Activated gamma-delta T cell treated with Interleukin-2 at 50 U/mL for 16 hours (primary cell): ENCODE data around the gene PCSK5.
"Not testable (repeated sequence)": the region's sequence is repeated elsewhere in the genome, so short reads cannot be mapped to it uniquely, and the experiment has no call there.

Experiments used
- DNase-seq: peaks from one replicate; pipeline ENCODE4 v3.0.0-alpha.2; 2020

Gene PCSK5

GRCh38 chr9:76330034-76330433 is 439.6 kb downstream of the PCSK5 start:
- no peak for DNase-seq

GRCh38 chr9:76333388-76333787 is 442.9 kb downstream of the PCSK5 start:
- DNase-seq = no peak

GRCh38 chr9:76333964-76334363 is 443.5 kb downstream of the PCSK5 start:
- DNase-seq = no peak

- DNase-seq = no peak
Observed at GRCh38 chr9:76336027-76336426, 445.6 kb downstream of the PCSK5 start.

DNA sequence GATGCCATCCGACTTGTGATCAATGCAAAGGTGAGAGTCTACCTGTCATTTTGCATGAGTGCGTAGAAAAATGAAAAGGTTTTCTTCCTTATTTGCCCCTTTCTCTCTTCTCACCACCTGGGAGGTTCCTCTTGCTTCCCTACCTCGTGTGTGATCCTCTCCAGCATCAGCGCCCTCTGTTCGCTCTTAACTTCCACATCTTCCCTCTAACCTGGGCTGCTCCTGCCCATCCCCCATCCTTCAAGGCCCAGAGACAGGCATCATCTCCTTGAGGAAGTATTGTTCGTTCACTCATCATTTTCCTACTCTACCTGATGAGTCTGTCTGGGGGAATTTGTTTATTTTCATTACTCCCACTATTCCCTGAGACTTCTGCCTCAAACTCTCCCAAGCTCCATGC is 447.9 kb downstream of the PCSK5 start:
- no peak for DNase-seq

- DNase-seq = no peak
Observed at GRCh38 chr9:76341616-76342015, 451.1 kb downstream of the PCSK5 start.

DNA sequence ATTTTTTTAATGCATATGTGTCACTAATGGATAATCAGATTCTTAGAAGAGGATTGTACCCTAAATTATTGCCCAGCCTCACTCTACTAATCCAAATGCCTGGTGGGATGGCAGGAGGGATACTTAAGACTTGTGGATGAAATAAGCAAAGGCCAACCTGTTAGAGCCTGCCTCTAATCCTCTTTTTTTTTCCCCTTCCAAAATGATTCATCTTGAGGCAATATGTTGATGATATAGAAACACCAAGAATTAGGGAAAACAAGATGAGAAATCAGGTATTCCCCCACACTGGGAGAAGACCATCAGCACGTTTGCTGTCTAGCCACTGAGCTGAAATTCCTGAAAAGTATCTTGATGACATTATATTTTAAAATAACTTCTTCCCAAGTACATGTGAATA is 451.7 kb downstream of the PCSK5 start:
- DNase-seq = no peak

DNA sequence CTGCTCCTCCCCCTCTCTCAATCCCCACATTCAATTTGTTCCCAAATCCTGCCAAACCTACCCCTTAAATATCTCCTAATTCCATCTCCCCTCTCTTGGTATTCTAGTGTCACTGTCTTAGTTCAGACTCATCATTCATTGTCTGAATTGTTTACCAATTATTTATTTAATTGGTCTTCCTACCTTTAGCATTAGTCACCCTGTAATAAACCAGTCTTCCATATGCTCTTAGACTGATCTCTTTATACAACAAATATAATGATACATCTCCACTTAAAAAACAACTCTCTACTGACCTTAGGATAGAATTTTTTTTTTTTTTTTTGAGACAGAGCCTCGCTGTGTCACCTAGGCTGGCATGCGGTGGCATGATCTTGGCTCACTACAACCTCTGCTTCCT is 452.4 kb downstream of the PCSK5 start:
- DNase-seq = no peak

DNA sequence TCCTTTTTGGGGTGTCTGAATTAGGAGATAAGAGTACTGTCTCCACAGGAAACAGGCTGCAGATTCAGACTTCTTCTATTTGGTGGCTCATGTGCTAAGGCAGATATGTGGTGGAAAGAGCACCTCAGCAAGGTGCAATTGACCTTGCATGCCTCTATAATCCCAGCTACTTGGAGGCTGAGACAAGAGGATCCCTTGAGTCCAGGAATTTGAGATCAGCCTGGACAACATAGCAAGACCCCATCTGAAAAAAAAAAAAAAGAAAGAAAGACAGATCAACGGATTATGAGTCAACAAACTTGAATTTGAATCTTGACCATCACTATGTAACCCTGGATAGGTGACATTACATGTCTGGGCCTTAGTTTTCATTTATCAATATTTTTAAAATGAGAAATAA is 459.4 kb downstream of the PCSK5 start:
- DNase-seq = no peak

DNA sequence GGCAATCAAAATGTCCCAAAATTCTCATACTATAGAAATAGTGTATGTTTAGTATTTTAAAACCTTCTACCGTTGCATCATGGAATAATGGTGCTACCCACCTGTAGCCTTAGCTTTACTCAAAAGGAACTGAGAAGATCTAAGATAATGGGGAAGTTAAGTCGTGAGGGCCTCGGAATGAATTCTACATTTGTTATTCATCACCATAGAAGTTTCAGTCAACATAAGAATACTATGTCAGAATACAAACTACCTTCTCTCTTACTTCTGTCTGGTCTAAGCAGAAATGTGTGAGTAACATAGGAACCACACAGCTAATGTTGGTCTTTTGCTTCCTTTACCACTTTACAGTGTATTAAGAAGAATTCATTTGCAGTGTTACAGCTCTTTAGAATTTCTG is 460.5 kb downstream of the PCSK5 start:
- no peak for DNase-seq

GRCh38 chr9:76352026-76352620 is 461.6 kb downstream of the PCSK5 start:
- no peak for DNase-seq

- no peak for DNase-seq
Observed at GRCh38 chr9:76353280-76353679, 462.8 kb downstream of the PCSK5 start.

DNA sequence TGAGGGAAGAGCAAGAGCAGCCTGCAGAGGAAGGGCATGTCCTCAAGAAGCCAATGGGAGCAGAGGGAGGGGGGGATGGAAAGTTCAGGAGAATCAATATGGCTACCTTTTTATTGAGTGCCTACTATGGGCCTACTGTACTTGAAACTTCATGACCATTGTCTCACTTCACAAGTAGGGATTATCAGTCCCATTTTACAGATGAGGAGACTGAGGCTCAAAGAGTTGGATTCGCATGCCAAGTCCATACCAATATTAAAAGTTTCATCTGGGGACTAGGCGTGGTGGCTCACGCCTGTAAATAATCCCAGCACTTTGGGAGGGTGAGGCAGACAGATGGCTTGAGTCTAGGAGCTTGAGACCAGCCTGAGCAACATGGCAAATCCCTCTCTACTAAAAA is 463.7 kb downstream of the PCSK5 start:
- DNase-seq = no peak

GRCh38 chr9:76355886-76356285 is 465.4 kb downstream of the PCSK5 start:
- DNase-seq = no peak

GRCh38 chr9:76357555-76357954 is 467.1 kb downstream of the PCSK5 start:
- no peak for DNase-seq

- no peak for DNase-seq
Observed at GRCh38 chr9:76358628-76359280, 468.3 kb downstream of the PCSK5 start.

DNA sequence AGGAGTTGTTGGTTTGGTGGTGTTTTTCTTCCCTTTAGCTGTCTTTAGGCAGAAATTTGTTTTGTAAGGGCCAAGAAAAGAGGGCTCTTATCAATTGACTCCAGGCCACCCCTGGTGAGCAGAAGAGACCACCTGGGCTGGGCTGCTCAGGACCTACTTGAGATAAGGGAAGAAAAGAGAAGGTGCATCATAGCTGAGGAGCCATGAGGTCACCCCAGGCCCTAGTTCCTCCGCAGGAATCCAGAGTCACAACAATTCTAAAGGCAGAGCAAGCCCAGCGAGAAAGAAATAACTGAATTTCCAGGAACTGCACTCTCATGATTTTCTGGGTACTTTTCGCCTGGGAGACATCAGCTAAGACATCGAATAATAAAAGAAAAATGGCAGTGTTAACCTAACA is 468.9 kb downstream of the PCSK5 start:
- DNase-seq = no peak

DNA sequence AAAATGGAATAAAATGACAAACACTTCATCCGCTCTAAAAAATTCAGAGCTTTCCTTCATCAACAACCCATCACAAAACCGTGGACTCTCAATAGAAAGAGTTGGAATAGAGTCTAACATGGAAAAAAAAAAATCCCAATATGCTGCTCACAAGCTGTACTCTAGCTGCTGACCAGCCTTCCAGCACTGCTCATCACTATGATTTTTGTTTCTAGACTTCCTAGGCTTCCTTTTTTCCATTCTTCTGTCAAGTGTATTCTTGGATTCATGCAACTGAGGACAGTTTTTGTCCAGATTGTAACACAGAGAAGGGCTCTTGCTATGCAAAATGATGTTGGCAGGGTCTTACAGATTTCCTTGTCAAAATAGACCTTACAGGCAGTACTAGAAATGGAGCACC is 469.3 kb downstream of the PCSK5 start:
- DNase-seq = no peak

- not testable (repeated sequence) for DNase-seq
Observed at GRCh38 chr9:76362332-76363031, 472.0 kb downstream of the PCSK5 start.

DNA sequence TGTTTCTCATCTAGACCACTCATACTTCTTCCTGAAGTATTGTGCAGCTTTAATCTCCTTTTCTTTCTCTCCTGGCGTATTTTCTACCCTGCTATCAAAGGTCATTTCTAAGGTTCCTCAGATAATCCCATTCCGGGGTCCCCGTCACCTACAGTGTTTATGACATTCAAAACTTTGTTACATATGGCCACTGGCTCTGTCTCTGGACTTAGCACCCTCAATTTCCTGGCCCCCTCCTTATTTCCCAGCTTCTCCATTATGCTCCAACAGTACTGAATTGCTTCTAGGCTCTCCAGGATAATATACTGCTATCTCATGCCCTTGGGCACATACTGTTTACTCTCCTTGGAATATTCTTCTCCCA is 472.5 kb downstream of the PCSK5 start:
- no peak for DNase-seq

DNA sequence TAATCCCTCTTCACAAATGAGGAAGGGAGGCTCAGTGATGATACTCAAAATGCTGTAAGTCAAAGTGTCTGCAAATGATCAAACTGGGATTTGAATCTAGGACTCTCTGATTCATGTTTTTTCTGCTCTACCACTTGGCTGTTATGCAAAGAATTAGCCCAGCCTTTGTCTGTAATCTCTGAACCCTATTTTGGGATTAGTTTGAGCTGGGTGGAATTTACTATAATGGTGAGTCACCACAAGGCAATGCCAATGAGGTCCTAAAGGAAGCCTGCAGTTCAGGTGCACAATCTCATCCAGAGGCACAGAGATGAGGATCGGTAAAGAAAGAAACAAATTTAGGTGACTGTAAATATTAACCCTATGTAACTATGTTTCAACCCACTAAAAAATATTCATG is 474.6 kb downstream of the PCSK5 start:
- DNase-seq = no peak

DNA sequence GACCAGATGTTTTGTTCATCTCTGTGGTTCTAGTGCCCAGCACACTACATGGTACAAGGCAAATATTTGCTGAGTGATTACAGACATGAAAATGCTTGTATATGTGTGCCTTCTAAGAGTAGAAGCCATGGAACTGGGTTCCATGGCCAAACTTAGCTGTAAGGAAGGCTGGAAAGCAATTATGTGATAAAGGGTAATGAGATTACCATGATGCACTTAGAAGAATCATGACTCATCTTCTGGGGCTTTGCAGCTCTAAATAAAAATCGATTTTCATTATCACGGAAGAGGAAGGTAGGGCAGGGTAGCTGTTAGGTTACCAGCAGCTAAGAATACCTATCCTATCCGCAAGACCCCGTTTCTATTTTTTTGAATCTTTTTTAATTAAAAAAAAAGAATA is 475.8 kb downstream of the PCSK5 start:
- no peak for DNase-seq

- no peak for DNase-seq
Observed at GRCh38 chr9:76369583-76369982, 479.1 kb downstream of the PCSK5 start.

- DNase-seq = no peak
Observed at GRCh38 chr9:76370396-76371023, 480.0 kb downstream of the PCSK5 start.
